GM12878 (cell line): ENCODE measurements around the gene FN1. TPM values are rescaled to one million over a fixed set of nuclear protein-coding genes. Genes with fewer than 3 reads are reported as not detected.

Source experiments
- ATAC-seq: fragments of 200-7000 bp; cut with Tn5 transposase; 3 replicates; pipeline ENCODE4 v1.9.1; 2020; ENCODE audit warnings: mild to moderate bottlenecking, moderate library complexity
- BruUV-seq: library from RNA; stranded (reverse); fragments of 400-500 nt; replicated peaks from 2 replicates; lab custom pipeline; 2021; lab: Mats Ljungman, UMichigan
- CTCF ChIA-PET: fragments of 300-600 bp; sonication (Branson Sonifier 250); formaldehyde crosslinking; extraction: SDS; loops from one replicate; lab custom pipeline; 2021; ENCODE audit warnings: inconsistent platforms; lab: Yijun Ruan, JAX
- POLR2A ChIA-PET: fragments of 350-600 bp; formaldehyde crosslinking; extraction: SDS; loops from one replicate; lab custom pipeline; 2021; ENCODE audit warnings: inconsistent platforms; lab: Charles Lee
- RAD21 ChIA-PET: fragments of 300-600 bp; sonication (Branson Sonifier 250); formaldehyde crosslinking; loops from one replicate; lab custom pipeline; 2023; ENCODE audit warnings: antibody characterized with exemption; ENCODE audit not compliant: unreplicated experiment; lab: Charles Lee
- SMC1A ChIA-PET: fragments of 300-600 bp; sonication (Branson Sonifier 250); formaldehyde crosslinking; loops from one replicate; lab custom pipeline; 2023; ENCODE audit not compliant: unreplicated experiment, uncharacterized antibody; lab: Charles Lee
- DNase-seq: peaks from one replicate; pipeline ENCODE4 v3.0.0-alpha.2; 2011; ENCODE audit warnings: low read depth, low spot score
- FAIRE-seq: peaks from 3 replicates; lab custom pipeline; 2011; peaks lifted over from hg19 to GRCh38; lab: Jason Lieb, UNC
- H2AFZ ChIP-seq: 2 replicates; pipeline ENCODE4 v1.6.0; 2011; ENCODE audit warnings: low read depth, low read length, control low read depth; ENCODE audit not compliant: control insufficient read depth
- H3K27ac ChIP-seq: 2 replicates; pipeline ENCODE4 v1.5.1; 2011; ENCODE audit warnings: control low read depth; ENCODE audit not compliant: control insufficient read depth, insufficient read depth
- H3K27me3 ChIP-seq, 2 experiments: replicated peaks in 1 of 2; 2 replicates each; pipeline versions ENCODE4 v1.6.0 to v1.6.1; 2011; ENCODE audit warnings: low read length in 1 of 2; ENCODE audit not compliant: control insufficient read depth in 2 of 2, insufficient read depth in 2 of 2
- H3K36me3 ChIP-seq, 2 experiments: 2 replicates each; pipeline ENCODE4 v1.5.1; 2011; ENCODE audit warnings: low read length in 1 of 2; ENCODE audit not compliant: control insufficient read depth in 2 of 2, insufficient read depth in 2 of 2
- H3K4me1 ChIP-seq: 2 replicates; pipeline ENCODE4 v1.6.1; 2011; ENCODE audit warnings: mild to moderate bottlenecking, low read length, moderate library complexity, mixed read lengths; ENCODE audit not compliant: control insufficient read depth, insufficient read depth
- H3K4me2 ChIP-seq: 2 replicates; pipeline ENCODE4 v1.6.0; 2011; ENCODE audit warnings: control low read depth; ENCODE audit not compliant: control insufficient read depth, insufficient read depth
- H3K4me3 ChIP-seq: fragments of 200-600 bp; sonication (generic); 2 replicates; pipeline ENCODE4 v1.5.1; 2016
- H3K79me2 ChIP-seq: 2 replicates; pipeline ENCODE4 v1.6.0; 2011; ENCODE audit warnings: low read length; ENCODE audit not compliant: control insufficient read depth, insufficient read depth
- H3K9ac ChIP-seq: 2 replicates; pipeline ENCODE4 v1.8.0; 2011; ENCODE audit warnings: low read length, control low read depth, mixed read lengths; ENCODE audit not compliant: control insufficient read depth, insufficient read depth
- H3K9me3 ChIP-seq: replicated peaks from 3 replicates; pipeline ENCODE4 v1.5.1; 2011; ENCODE audit warnings: mild to moderate bottlenecking, low read length; ENCODE audit not compliant: control insufficient read depth, insufficient read depth
- H4K20me1 ChIP-seq: 2 replicates; pipeline ENCODE4 v1.6.0; 2011; ENCODE audit not compliant: control insufficient read depth, insufficient read depth
- CREM ChIP-seq: IDR thresholded peaks from 2 replicates; pipeline ENCODE4 v1.6.1; 2014; ENCODE audit warnings: antibody characterized with exemption, low read depth
- FOXM1 ChIP-seq: IDR thresholded peaks from 2 replicates; pipeline ENCODE4 v1.6.1; 2012; ENCODE audit warnings: low read depth, mild to moderate bottlenecking, inconsistent platforms, low read length, moderate library complexity
- GATAD2B ChIP-seq: fragments of 450-650 bp; conservative IDR thresholded peaks from 2 replicates; pipeline ENCODE4 v1.6.1; 2017; ENCODE audit warnings: low read depth, mild to moderate bottlenecking, moderate library complexity
- IRF4 ChIP-seq: IDR thresholded peaks from 2 replicates; pipeline ENCODE4 v1.6.1; 2011; ENCODE audit warnings: low read depth, low read length
- KDM1A ChIP-seq: fragments of 200-600 bp; sonication (generic); IDR thresholded peaks from 2 replicates; pipeline ENCODE4 v1.6.1; 2016; ENCODE audit warnings: borderline replicate concordance
- NFYA ChIP-seq: IDR thresholded peaks from 2 replicates; pipeline ENCODE4 v1.6.1; 2011; ENCODE audit warnings: low read depth, mild to moderate bottlenecking, low read length, improper control_type of control experiment, borderline replicate concordance
- NR2C1 ChIP-seq: fragments of 450-650 bp; IDR thresholded peaks from 2 replicates; pipeline ENCODE4 v1.6.1; 2017; ENCODE audit warnings: antibody characterized with exemption, mild to moderate bottlenecking, moderate library complexity
- YBX1 ChIP-seq: fragments of 450-650 bp; IDR thresholded peaks from 2 replicates; pipeline ENCODE4 v1.6.1; 2016; ENCODE audit warnings: antibody characterized with exemption
- ZBED1 ChIP-seq: IDR thresholded peaks from 2 replicates; pipeline ENCODE4 v1.6.1; 2016; ENCODE audit warnings: borderline replicate concordance
- ZNF217 ChIP-seq: fragments of 450-650 bp; IDR thresholded peaks from 2 replicates; pipeline ENCODE4 v1.6.1; 2017; ENCODE audit warnings: antibody characterized with exemption, mild to moderate bottlenecking
- ZSCAN29 ChIP-seq: fragments of 450-650 bp; IDR thresholded peaks from 2 replicates; pipeline ENCODE4 v1.6.1; 2017; ENCODE audit warnings: mild to moderate bottlenecking, moderate library complexity
- WGBS: methylation state at CpG from one replicate; pipeline ENCODE4 v1.1.6; 2016; ENCODE audit warnings: low lambda C conversion rate; ENCODE audit not compliant: insufficient replicate concordance, insufficient coverage; ENCODE audit errors: missing lambda C conversion rate; 5-methylcytosine and 5-hydroxymethylcytosine counted together
- in situ Hi-C: fragments of 300-500 bp; cut with MboI; formaldehyde crosslinking; loops from 9 replicates; pipeline ENCODE4 v1.14.3; 2018; ENCODE audit warnings: mixed read lengths
- intact Hi-C: fragments of 100-400 bp; cut with micrococcal nuclease; formaldehyde crosslinking; loops from one replicate; pipeline ENCODE4 v1.14.2; 2022; ENCODE audit not compliant: unreplicated experiment
- polyA plus RNA-seq, 11 experiments: library from polyadenylated mRNA; depleted of rRNA in 4 of 11; unstranded in 6 of 11; stranded (reverse) in 5 of 11; fragments of >200 nt; fragmentation: Nextera tagmentation in 4 of 11; fragmentation: Illumina TruSeq in 1 of 11; extraction: Ambion mirVana in 4 of 11; extraction: Trizol in 1 of 11; gene quantifications; 1 replicate in 1 of 11; 2 replicates in 10 of 11; pipeline versions ENCODE4 v1.2.1 to v1.2.3, GENCODE V29; 2011 to 2016; ENCODE audit warnings: inconsistent platforms in 2 of 11, missing spikeins in 2 of 11, low read depth in 1 of 11
- total RNA-seq, 4 experiments: library from RNA; depleted of rRNA in 3 of 4; stranded (reverse); fragments of >200 nt in 3 of 4; fragmentation: Illumina TruSeq in 1 of 4; extraction: Trizol in 1 of 4; gene quantifications; 2 replicates each; pipeline versions ENCODE4 v1.2.1 to v1.2.3, GENCODE V29; 2013 to 2021
- TF ChIP-seq, protein P1 (sequence below): fragments of 450-650 bp; IDR thresholded peaks from 2 replicates; pipeline ENCODE4 v1.6.1; 2017; ENCODE audit warnings: mild to moderate bottlenecking, moderate library complexity
- TF ChIP-seq, protein P2 (sequence below): IDR thresholded peaks from 2 replicates; pipeline ENCODE4 v1.6.1; 2012; ENCODE audit warnings: low read depth, low read length, improper control_type of control experiment
- TF ChIP-seq, protein P3 (sequence below): IDR thresholded peaks from 2 replicates; pipeline ENCODE4 v1.6.1; 2011; ENCODE audit warnings: borderline replicate concordance, low read depth, mild to moderate bottlenecking, moderate library complexity, low read length; ENCODE audit not compliant: insufficient read depth, poor library complexity, severe bottlenecking
- TF ChIP-seq, protein P4 (sequence below): IDR thresholded peaks from 2 replicates; pipeline ENCODE4 v1.6.1; 2011; ENCODE audit warnings: low read depth, low read length, improper control_type of control experiment, borderline replicate concordance

Gene FN1
- total and polyA plus RNA-seq, 10 of the 15 experiments (the other 5 are each of a cell fraction or from before 2014, with no cell fraction given) = 0.60 to 9.4 (median 1.5) TPM

DNA sequence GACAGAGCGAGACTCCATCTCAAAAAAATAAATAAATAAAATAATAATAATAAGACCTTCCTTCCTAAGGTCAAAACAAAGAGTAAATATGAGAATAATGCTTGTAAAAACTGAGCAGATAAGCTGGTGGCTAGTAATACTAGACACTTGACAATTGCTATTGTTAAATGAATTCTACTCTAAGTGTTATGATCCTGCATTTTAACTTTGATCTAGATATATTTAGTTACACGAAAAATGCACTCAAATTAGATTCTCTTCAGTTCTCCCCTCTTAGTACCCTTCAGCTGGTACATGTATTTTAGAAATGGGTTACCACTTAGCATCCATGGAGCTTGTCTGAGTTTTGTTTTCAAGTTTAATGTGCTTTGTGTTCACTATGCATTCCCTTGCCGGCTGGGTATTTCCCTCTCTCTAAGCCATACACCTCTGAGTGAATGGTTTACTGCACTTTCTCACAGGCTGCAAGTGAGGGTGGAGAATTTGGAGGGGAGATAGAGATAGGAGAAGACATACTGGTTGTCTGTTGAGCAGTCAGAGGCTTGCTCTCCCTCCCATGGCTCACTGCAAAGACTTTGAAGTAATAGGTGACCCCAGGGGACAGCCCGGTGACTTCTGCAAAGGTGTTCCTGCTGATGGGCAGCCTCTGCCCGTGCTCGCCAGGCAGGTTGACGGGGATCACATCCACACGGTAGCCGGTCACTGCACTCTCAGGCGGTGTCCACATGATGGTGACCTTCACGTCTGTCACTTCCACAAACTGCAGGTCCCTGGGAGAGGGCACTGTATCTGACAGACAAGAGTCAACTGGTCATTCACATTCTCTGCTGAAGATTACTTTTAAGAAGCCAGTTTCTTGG lies 29.9 kb downstream of the FN1 start:
- Histone ChIP-seq H3K9me3 (no peaks in the 10 kb centered on the region; the same call in 2 of the 3 replicates), H3K9ac (no peak overlapping the region), H2AFZ (no peak overlapping the region), H4K20me1 (no peaks in the 10 kb centered on the region), H3K4me3 (no peak overlapping the region), H3K4me2 (no peak overlapping the region), H3K27ac (no peak overlapping the region), H3K27me3 (no peaks in the 10 kb centered on the region), H3K79me2 (no peaks in the 10 kb centered on the region), H3K36me3 (no peaks in the 10 kb centered on the region; a peak in 1 of 4 replicates), H3K4me1 (no peaks in the 10 kb centered on the region)
- WGBS = 58% methylated on average over 11 of the region's 11 CpGs
- in situ Hi-C loops = no loop called here
- ChIA-PET SMC1A (interaction anchor here (0.7 to 1.7 kb wide), 5 partner anchors 9 to 481 kb away, joined by 3 to 7 read pairs (median 3); no protein-coding TSS in a partner anchor), POLR2A (interaction anchor here (0.6 kb wide), 1 partner anchor 402 kb away, joined by 3 read pairs; no protein-coding TSS in a partner anchor), RAD21 (interaction anchor here (0.6 kb wide), 1 partner anchor 72 kb away, joined by 3 read pairs; no protein-coding TSS in a partner anchor), CTCF (interaction anchor here (1.1 to 1.8 kb wide), 2 partner anchors 15 to 515 kb away, joined by 3 to 5 read pairs; no protein-coding TSS in a partner anchor)
- FAIRE-seq = no peak
- no TSS peak for BruUV-seq
- peak; percentile 61 for ATAC-seq
- no peak for DNase-seq
- intact Hi-C loops = no loop called here
- TF ChIP-seq ZSCAN29 (no peak), YBX1 (no peak), ZNF217 (no peak), FOXM1 (no peak), CREM (no peak), ZBED1 (no peak), NR2C1 (no peak), KDM1A (no peak), IRF4 (no peak), GATAD2B (no peak), NFYA (no peak)
- TF ChIP-seq, protein P1, sequence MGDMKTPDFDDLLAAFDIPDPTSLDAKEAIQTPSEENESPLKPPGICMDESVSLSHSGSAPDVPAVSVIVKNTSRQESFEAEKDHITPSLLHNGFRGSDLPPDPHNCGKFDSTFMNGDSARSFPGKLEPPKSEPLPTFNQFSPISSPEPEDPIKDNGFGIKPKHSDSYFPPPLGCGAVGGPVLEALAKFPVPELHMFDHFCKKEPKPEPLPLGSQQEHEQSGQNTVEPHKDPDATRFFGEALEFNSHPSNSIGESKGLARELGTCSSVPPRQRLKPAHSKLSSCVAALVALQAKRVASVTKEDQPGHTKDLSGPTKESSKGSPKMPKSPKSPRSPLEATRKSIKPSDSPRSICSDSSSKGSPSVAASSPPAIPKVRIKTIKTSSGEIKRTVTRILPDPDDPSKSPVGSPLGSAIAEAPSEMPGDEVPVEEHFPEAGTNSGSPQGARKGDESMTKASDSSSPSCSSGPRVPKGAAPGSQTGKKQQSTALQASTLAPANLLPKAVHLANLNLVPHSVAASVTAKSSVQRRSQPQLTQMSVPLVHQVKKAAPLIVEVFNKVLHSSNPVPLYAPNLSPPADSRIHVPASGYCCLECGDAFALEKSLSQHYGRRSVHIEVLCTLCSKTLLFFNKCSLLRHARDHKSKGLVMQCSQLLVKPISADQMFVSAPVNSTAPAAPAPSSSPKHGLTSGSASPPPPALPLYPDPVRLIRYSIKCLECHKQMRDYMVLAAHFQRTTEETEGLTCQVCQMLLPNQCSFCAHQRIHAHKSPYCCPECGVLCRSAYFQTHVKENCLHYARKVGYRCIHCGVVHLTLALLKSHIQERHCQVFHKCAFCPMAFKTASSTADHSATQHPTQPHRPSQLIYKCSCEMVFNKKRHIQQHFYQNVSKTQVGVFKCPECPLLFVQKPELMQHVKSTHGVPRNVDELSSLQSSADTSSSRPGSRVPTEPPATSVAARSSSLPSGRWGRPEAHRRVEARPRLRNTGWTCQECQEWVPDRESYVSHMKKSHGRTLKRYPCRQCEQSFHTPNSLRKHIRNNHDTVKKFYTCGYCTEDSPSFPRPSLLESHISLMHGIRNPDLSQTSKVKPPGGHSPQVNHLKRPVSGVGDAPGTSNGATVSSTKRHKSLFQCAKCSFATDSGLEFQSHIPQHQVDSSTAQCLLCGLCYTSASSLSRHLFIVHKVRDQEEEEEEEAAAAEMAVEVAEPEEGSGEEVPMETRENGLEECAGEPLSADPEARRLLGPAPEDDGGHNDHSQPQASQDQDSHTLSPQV = no peak
- TF ChIP-seq, protein P2, sequence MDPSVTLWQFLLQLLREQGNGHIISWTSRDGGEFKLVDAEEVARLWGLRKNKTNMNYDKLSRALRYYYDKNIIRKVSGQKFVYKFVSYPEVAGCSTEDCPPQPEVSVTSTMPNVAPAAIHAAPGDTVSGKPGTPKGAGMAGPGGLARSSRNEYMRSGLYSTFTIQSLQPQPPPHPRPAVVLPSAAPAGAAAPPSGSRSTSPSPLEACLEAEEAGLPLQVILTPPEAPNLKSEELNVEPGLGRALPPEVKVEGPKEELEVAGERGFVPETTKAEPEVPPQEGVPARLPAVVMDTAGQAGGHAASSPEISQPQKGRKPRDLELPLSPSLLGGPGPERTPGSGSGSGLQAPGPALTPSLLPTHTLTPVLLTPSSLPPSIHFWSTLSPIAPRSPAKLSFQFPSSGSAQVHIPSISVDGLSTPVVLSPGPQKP = no peak
- TF ChIP-seq, protein P3, sequence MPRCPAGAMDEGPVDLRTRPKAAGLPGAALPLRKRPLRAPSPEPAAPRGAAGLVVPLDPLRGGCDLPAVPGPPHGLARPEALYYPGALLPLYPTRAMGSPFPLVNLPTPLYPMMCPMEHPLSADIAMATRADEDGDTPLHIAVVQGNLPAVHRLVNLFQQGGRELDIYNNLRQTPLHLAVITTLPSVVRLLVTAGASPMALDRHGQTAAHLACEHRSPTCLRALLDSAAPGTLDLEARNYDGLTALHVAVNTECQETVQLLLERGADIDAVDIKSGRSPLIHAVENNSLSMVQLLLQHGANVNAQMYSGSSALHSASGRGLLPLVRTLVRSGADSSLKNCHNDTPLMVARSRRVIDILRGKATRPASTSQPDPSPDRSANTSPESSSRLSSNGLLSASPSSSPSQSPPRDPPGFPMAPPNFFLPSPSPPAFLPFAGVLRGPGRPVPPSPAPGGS = no peak
- TF ChIP-seq, protein P4, sequence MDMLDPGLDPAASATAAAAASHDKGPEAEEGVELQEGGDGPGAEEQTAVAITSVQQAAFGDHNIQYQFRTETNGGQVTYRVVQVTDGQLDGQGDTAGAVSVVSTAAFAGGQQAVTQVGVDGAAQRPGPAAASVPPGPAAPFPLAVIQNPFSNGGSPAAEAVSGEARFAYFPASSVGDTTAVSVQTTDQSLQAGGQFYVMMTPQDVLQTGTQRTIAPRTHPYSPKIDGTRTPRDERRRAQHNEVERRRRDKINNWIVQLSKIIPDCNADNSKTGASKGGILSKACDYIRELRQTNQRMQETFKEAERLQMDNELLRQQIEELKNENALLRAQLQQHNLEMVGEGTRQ = no peak
